Measurements from ENCODE around the gene FKRP. TPM values are rescaled to one million over a fixed set of nuclear protein-coding genes. Genes with fewer than 3 reads are reported as not detected.

Gene FKRP
- total RNA-seq, 1 experiment from 2014 or later: 10.6 TPM

- H3K36me3 ChIP-seq (ENCODE audit: low read depth): peaks cover 42% of the 10 kb centered on the region
- no peaks in the 10 kb centered on the region for H3K27me3 ChIP-seq (ENCODE audit: insufficient read depth, low read depth)
- intact Hi-C loops (cut with micrococcal nuclease; ENCODE audit: unreplicated experiment): no loop called here
- peaks cover 27% of the 10 kb centered on the region for H3K79me2 ChIP-seq (ENCODE audit: low read depth)
- peak in 1 of 2 experiments; percentile 28 for DNase-seq
- H3K4me3 ChIP-seq: no peak overlapping the region
- no peak overlapping the region for H2AFZ ChIP-seq
- ChIA-PET CTCF (interaction anchor here (0.7 kb wide), 1 partner anchor 849 kb away, joined by 3 read pairs; no protein-coding TSS in a partner anchor), POLR2A (ENCODE audit: unreplicated experiment) (no interaction called here)
- H3K9me2 ChIP-seq (ENCODE audit: insufficient read depth): no peaks in the 10 kb centered on the region
- no peak overlapping the region for H3K27ac ChIP-seq
- BruUV-seq (replicated peaks): no TSS peak
- H3K4me2 ChIP-seq: no peak overlapping the region
- TF ChIP-seq CTCF (conservative IDR thresholded peaks at IDR 0.05) (no peak), EZH2 (IDR thresholded peaks at IDR 0.05; ENCODE audit: low read depth) (no peak)
- no peaks in the 10 kb centered on the region for H3K9me3 ChIP-seq (ENCODE audit: insufficient read depth, low read depth)
- peaks cover 26% of the 10 kb centered on the region for H4K20me1 ChIP-seq (ENCODE audit: insufficient read depth)
- peaks cover 10% of the 10 kb centered on the region for H3K4me1 ChIP-seq (replicated peaks; ENCODE audit: insufficient read depth)
- peaks cover 20% of the 10 kb centered on the region; the same call in 1 of the 2 replicates for H3F3A ChIP-seq (ENCODE audit: insufficient read depth, low read depth)
Measured at GRCh38 chr19:46725859-46726393, 19.9 kb upstream of the FKRP start.

- no peaks in the 10 kb centered on the region for H3K9me3 ChIP-seq (ENCODE audit: insufficient read depth, low read depth)
- H4K20me1 ChIP-seq (ENCODE audit: insufficient read depth): peaks cover 30% of the 10 kb centered on the region
- peaks cover 42% of the 10 kb centered on the region for H3K36me3 ChIP-seq (ENCODE audit: low read depth)
- no peak overlapping the region for H3K4me2 ChIP-seq
- CTCF ChIA-PET: no interaction called here
- H3K9me2 ChIP-seq (ENCODE audit: insufficient read depth): no peaks in the 10 kb centered on the region
- intact Hi-C loops (cut with micrococcal nuclease; ENCODE audit: unreplicated experiment): no loop called here
- peaks cover 27% of the 10 kb centered on the region for H3K79me2 ChIP-seq (ENCODE audit: low read depth)
- peaks cover 14% of the 10 kb centered on the region for H3K4me1 ChIP-seq (replicated peaks; ENCODE audit: insufficient read depth)
- no peak overlapping the region for H2AFZ ChIP-seq
- DNase-seq: peak in 1 of 2 experiments; percentile 23
- BruUV-seq (replicated peaks): no TSS peak
- no peak overlapping the region for H3K4me3 ChIP-seq
- peaks cover 18% of the 10 kb centered on the region; the same call in 1 of the 2 replicates for H3F3A ChIP-seq (ENCODE audit: insufficient read depth, low read depth)
- no peak for TF ChIP-seq EZH2 (IDR thresholded peaks at IDR 0.05; ENCODE audit: low read depth)
- no peak for TF ChIP-seq CTCF (conservative IDR thresholded peaks at IDR 0.05)
- POLR2A ChIA-PET (ENCODE audit: unreplicated experiment): no interaction called here
- no peaks in the 10 kb centered on the region for H3K27me3 ChIP-seq (ENCODE audit: insufficient read depth, low read depth)
- H3K27ac ChIP-seq: no peak overlapping the region
Measured at GRCh38 chr19:46726551-46726950, 19.3 kb upstream of the FKRP start.

GRCh38 chr19:46726971-46727501, 18.8 kb upstream of the FKRP start:
- no peaks in the 10 kb centered on the region for H3K9me2 ChIP-seq (ENCODE audit: insufficient read depth)
- intact Hi-C loops (cut with micrococcal nuclease; ENCODE audit: unreplicated experiment): no loop called here
- H3K4me1 ChIP-seq (replicated peaks; ENCODE audit: insufficient read depth): peaks cover 19% of the 10 kb centered on the region
- DNase-seq: peak in 1 of 2 experiments; percentile 10
- no peak overlapping the region for H3K4me3 ChIP-seq
- no peak overlapping the region for H2AFZ ChIP-seq
- H3K79me2 ChIP-seq (ENCODE audit: low read depth): peaks cover 29% of the 10 kb centered on the region
- TF ChIP-seq EZH2 (IDR thresholded peaks at IDR 0.05; ENCODE audit: low read depth): no peak
- no peak for TF ChIP-seq CTCF (conservative IDR thresholded peaks at IDR 0.05)
- H3K4me2 ChIP-seq: no peak overlapping the region
- peaks cover 21% of the 10 kb centered on the region; the same call in 1 of the 2 replicates for H3F3A ChIP-seq (ENCODE audit: insufficient read depth, low read depth)
- H3K27me3 ChIP-seq (ENCODE audit: insufficient read depth, low read depth): no peaks in the 10 kb centered on the region
- H3K36me3 ChIP-seq (ENCODE audit: low read depth): peaks cover 42% of the 10 kb centered on the region
- BruUV-seq (replicated peaks): no TSS peak
- POLR2A ChIA-PET (ENCODE audit: unreplicated experiment): no interaction called here
- H3K27ac ChIP-seq: no peak overlapping the region
- CTCF ChIA-PET: no interaction called here
- H3K9me3 ChIP-seq (ENCODE audit: insufficient read depth, low read depth): no peaks in the 10 kb centered on the region
- peaks cover 32% of the 10 kb centered on the region for H4K20me1 ChIP-seq (ENCODE audit: insufficient read depth)

Measured in PC-9 (cell line).